Measurements from ENCODE around the gene AK5. TPM values are rescaled to one million over a fixed set of nuclear protein-coding genes. Genes with fewer than 3 reads are reported as not detected.

The AK5 gene
- total RNA-seq, 2 donors from 2014 or later: 4.4 to 7.2 TPM

DNA sequence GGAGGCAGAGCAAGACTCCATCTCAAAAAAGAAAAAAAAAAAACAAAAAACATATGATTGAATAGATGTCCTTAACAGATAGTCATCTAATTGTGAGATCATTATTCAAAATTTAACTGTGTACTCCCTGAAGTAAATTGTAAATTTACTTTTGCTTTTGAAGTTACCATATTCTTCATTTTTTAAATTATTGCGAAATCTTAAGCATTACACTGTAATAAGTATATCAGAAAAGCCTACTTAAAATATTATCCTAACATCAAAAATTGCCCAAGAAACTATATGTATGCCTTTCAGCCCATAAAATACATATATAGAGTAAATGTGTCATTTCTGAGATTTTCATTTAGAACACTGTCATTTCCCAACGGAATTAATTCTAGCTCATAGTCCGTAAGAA, 91.9 kb downstream of the AK5 start:
- no peak for DNase-seq
- Mint-ChIP-seq H3K4me3 (no peak overlapping the region), H3K27me3 (ENCODE audit: low read depth) (no peaks in the 10 kb centered on the region), H3K9me3 (no peaks in the 10 kb centered on the region), H3K27ac (no peak overlapping the region), H3K36me3 (ENCODE audit: insufficient read depth in 2 of 2) (no peaks in the 10 kb centered on the region), H3K4me1 (ENCODE audit: low read depth) (peaks cover 22% of the 10 kb centered on the region)
- no peak for ATAC-seq (replicated peaks in 1 of 2)

DNA sequence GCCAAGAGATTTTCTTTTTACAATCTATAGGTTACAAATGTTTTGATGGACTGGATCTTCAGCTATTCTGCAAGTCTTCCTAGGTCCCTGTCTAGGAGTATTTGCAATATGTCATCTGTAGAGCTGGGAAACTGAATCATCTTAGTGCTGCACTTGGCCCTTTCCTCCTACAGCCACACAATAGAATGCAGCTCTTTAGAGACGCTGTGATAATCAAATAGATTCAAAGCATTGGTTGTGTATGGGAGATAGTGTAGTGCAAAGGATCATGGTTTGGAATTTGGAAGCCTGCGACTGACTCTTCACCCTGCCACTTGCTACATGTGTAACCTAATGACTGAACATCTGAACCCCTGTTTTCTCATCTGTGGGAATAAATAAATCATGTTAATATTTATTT, 93.7 kb downstream of the AK5 start:
- Mint-ChIP-seq H3K27ac (no peak overlapping the region), H3K4me1 (ENCODE audit: low read depth) (peaks cover 24% of the 10 kb centered on the region), H3K27me3 (ENCODE audit: low read depth) (no peaks in the 10 kb centered on the region), H3K9me3 (no peaks in the 10 kb centered on the region), H3K4me3 (no peak overlapping the region), H3K36me3 (ENCODE audit: insufficient read depth in 2 of 2) (no peaks in the 10 kb centered on the region)
- no peak for DNase-seq
- no peak for ATAC-seq (replicated peaks in 1 of 2)

DNA sequence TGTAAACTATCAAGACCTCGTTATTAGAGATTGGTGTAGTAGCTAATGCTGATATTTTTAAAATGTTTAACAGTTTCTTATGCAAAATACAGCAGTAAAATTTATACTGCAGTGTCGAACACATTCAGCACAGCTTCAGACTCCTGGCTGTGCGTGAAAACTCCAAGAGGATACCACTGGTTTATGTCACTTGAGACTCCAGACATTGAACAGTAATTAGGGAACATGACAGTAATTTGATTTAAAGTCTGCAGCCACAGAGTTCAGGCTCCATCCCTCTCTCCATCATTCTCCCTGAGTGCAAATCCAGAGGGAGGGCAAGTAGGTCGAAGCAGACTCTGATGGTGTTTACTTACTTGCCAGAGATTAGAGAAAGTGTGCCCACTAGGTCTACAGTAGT, 94.2 kb downstream of the AK5 start:
- DNase-seq: no peak
- Mint-ChIP-seq H3K27me3 (ENCODE audit: low read depth) (no peaks in the 10 kb centered on the region), H3K4me1 (ENCODE audit: low read depth) (peaks cover 19% of the 10 kb centered on the region), H3K27ac (no peak overlapping the region), H3K4me3 (no peak overlapping the region), H3K9me3 (no peaks in the 10 kb centered on the region), H3K36me3 (ENCODE audit: insufficient read depth in 2 of 2) (no peaks in the 10 kb centered on the region)
- no peak for ATAC-seq (replicated peaks in 1 of 2)

DNA sequence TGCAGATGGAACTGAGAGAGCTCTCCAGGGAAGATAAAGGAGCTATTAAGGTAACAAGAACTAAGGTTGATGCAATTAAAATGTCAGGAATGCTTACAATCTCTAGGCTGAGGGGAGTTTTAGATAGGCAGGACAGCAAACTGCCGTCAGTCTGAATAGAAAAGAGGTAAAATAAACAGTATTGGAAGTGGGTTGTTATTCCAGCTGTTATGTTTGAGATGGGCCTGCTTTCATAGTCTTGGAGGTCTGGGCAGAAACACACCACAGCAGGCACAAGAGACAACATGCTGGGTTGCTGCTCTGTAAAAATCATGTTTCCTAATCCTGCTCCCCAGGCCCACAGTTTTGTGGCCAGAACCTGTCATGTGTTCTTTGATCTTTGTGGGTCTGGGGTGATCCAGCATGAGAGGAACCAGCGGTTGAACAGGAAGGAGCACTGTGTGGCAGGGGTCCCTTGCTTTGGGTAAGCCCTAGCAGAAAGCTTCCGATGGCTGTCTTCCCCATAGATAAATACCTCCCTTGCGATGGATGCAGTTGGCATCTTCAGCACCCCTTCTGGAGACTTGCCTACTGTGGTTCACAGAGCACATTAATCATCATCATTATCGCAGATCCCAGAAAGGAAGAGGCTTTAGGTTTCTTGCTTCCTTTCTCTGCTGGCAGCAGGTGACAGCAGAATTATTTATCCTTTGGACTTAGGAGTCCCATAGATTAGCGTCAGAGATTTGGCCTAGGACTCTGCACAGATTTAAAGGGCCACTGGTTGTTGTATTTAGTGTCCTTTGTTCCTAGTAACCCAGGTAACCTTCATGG, 97.1 kb downstream of the AK5 start:
- Mint-ChIP-seq H3K36me3 (ENCODE audit: insufficient read depth in 2 of 2) (no peaks in the 10 kb centered on the region), H3K27me3 (ENCODE audit: low read depth) (no peaks in the 10 kb centered on the region), H3K9me3 (no peaks in the 10 kb centered on the region), H3K4me1 (ENCODE audit: low read depth) (peaks cover 13% of the 10 kb centered on the region), H3K4me3 (no peak overlapping the region), H3K27ac (no peak overlapping the region)
- DNase-seq: no peak
- ATAC-seq (replicated peaks in 1 of 2): no peak

DNA sequence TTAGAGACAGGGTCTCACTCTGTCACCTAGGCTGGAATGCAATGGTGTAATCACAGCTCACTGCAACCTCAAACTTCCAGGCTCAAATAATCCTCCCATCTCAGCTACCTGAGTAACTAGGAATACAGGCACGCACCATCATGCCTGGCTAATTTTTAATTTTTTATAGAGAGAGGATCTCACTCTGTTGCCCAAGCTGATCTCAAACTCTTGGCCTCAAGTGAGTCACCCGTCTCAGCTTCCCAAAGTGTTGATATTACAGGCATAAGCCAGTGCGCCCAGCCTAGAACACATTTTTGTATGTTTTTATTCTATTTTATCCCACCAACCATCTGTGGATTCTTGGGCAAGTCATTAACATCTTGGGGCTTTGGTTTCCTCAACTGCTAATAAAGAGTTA, 100.5 kb downstream of the AK5 start:
- no peak overlapping the region for H3K4me3 Mint-ChIP-seq
- no peaks in the 10 kb centered on the region for H3K27me3 Mint-ChIP-seq (ENCODE audit: low read depth)
- no peak overlapping the region for H3K27ac Mint-ChIP-seq
- no peaks in the 10 kb centered on the region for H3K36me3 Mint-ChIP-seq (ENCODE audit: insufficient read depth in 2 of 2)
- peaks cover 18% of the 10 kb centered on the region for H3K4me1 Mint-ChIP-seq (ENCODE audit: low read depth)
- ATAC-seq (replicated peaks in 1 of 2) (no peak), DNase-seq (no peak)
- no peaks in the 10 kb centered on the region for H3K9me3 Mint-ChIP-seq

DNA sequence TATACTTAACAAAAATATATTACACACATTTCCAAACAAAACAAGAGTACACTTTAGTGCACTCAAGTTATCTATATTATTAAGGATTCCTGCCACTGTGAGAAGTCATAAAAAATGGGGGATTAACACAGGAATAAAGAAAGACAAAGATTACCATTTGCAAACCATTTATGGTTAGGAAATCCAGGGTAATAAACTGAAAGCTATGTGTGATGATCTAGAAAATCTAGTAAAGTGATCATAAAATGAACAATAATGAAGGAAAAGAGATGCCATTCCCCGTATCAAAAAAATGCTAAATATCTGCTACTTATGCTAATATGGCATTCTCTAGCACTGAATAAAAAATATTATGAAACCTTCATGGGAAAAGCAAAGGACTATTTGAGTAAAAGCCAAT, 101.4 kb downstream of the AK5 start:
- no peak for ATAC-seq (replicated peaks in 1 of 2)
- Mint-ChIP-seq H3K9me3 (no peaks in the 10 kb centered on the region), H3K36me3 (ENCODE audit: insufficient read depth in 2 of 2) (no peaks in the 10 kb centered on the region)

DNA sequence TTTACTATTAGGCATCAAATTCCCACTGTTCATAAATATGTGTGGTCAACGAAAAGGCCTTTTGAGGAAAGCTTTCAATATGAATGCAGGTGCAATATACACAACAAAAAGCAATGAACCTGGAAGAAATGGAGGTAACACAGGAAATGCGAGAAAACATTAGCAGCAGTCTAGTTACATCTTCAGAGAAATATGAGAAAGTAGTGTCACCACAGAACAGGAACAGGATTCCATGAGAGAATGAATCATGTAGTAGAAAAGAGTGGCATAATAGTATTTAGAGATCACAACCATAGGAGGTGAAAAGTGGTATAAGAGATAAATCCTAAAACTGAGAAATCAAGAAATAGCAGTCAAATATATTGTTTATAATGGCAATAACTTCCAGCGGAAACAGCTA, 103.7 kb downstream of the AK5 start:
- Mint-ChIP-seq H3K36me3 (ENCODE audit: insufficient read depth in 2 of 2) (no peaks in the 10 kb centered on the region), H3K4me3 (no peak overlapping the region), H3K9me3 (no peaks in the 10 kb centered on the region), H3K27me3 (ENCODE audit: low read depth) (no peaks in the 10 kb centered on the region), H3K27ac (no peak overlapping the region), H3K4me1 (ENCODE audit: low read depth) (peaks cover 14% of the 10 kb centered on the region)
- ATAC-seq (replicated peaks in 1 of 2) (no peak), DNase-seq (no peak)

More for the DNA sequence above, 101.4 kb downstream of the AK5 start:
- DNase-seq: no peak
- Mint-ChIP-seq H3K4me1 (ENCODE audit: low read depth) (peaks cover 22% of the 10 kb centered on the region), H3K27me3 (ENCODE audit: low read depth) (no peaks in the 10 kb centered on the region), H3K4me3 (no peak overlapping the region), H3K27ac (no peak overlapping the region)

DNA sequence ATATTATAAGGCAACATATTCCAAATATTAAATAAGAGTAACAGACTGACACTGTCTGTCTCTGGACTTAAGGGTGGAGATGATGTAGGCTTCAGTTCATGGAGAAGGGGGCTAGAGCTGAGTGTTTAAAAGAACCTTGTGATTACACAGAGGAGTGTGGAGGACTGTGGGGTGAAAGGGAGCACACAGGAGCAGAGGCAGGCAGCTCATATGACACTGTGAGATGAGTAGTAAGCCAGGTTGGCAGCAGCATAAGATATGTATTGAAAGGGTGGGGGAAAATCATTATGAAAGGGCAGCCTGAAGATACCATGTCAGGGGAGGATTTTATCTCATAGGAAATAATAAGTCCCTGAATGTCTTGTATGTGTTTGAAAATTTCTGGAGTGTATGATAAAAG, 104.5 kb downstream of the AK5 start:
- Mint-ChIP-seq H3K36me3 (ENCODE audit: insufficient read depth in 2 of 2) (no peaks in the 10 kb centered on the region), H3K27me3 (ENCODE audit: low read depth) (no peaks in the 10 kb centered on the region), H3K4me3 (no peak overlapping the region), H3K27ac (no peak overlapping the region), H3K4me1 (ENCODE audit: low read depth) (peaks cover 14% of the 10 kb centered on the region), H3K9me3 (no peaks in the 10 kb centered on the region)
- no peak for ATAC-seq (replicated peaks in 1 of 2)
- no peak for DNase-seq

DNA sequence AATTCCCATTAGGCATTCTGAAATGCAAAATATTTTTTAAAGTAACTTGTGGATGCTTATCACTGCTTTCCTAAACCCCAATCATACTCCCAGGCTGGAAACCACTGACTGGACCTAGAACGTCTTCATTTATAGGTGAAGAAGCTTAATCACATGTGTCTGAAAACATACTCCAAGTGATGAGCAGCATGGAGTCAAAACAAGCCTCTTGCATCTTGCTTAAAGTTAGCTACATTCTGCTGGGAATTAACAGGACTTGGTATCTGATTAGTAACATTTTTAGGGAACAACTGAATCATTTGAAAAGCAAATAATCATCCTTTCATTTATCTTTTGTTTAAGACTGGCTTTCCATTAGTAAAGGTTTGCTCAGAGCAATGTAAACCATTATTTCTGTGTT, 105.7 kb downstream of the AK5 start:
- no peaks in the 10 kb centered on the region for H3K36me3 Mint-ChIP-seq (ENCODE audit: insufficient read depth in 2 of 2)
- no peak for ATAC-seq (replicated peaks in 1 of 2)

DNA sequence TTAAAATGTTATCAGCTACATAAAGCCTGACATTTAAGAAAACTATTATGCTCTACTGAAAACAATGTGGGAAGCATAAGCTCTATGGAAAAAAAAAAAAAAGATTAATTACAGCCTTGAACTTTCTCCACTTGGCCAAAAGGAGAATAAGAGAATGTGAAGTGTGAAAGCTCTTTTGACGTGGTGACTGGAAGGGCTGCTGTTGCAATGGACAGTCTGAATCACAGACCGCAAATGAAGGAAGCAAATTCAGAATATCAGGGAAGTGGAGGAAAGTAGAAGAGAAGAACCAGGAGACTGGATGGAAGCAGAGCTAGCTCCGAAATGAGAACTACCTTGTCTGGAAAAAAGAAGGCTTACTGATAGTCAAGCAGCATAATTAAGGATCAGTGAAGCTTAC, 106.8 kb downstream of the AK5 start:
- ATAC-seq (replicated peaks in 1 of 2): no peak
- no peak for DNase-seq
- H3K9me3 Mint-ChIP-seq: no peaks in the 10 kb centered on the region

More for the DNA sequence above, 105.7 kb downstream of the AK5 start:
- H3K27me3 Mint-ChIP-seq (ENCODE audit: low read depth): no peaks in the 10 kb centered on the region
- DNase-seq: no peak
- H3K4me1 Mint-ChIP-seq (ENCODE audit: low read depth): peaks cover 14% of the 10 kb centered on the region
- H3K27ac Mint-ChIP-seq: no peak overlapping the region
- H3K9me3 Mint-ChIP-seq: no peaks in the 10 kb centered on the region
- H3K4me3 Mint-ChIP-seq: no peak overlapping the region

DNA sequence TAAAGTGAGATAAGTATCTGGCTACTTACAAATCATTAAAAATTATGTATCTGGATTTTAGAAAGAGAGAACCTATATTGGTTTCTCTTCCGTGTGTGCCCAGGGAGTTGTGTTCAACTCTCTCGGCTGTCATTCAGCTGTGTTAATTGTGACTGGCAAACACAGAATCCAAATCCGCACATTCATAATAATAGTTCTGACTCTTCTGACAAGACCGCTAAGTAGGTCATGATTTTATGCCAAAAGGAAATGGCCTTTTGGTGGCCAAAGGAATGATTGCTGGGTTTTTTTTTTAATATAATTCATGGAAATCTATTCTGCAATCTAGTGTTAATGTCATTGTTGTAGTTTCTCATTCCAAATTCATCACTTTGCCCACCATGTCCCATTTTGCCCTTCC, 110.7 kb downstream of the AK5 start:
- no peaks in the 10 kb centered on the region for H3K27me3 Mint-ChIP-seq (ENCODE audit: low read depth)
- H3K36me3 Mint-ChIP-seq (ENCODE audit: insufficient read depth in 2 of 2): no peaks in the 10 kb centered on the region
- peaks cover 9% of the 10 kb centered on the region for H3K4me1 Mint-ChIP-seq (ENCODE audit: low read depth)
- DNase-seq (no peak), ATAC-seq (replicated peaks in 1 of 2) (no peak)
- H3K9me3 Mint-ChIP-seq: no peaks in the 10 kb centered on the region
- H3K4me3 Mint-ChIP-seq: no peak overlapping the region
- H3K27ac Mint-ChIP-seq: no peak overlapping the region

More for the DNA sequence above, 106.8 kb downstream of the AK5 start:
- Mint-ChIP-seq H3K4me1 (ENCODE audit: low read depth) (peaks cover 14% of the 10 kb centered on the region), H3K27me3 (ENCODE audit: low read depth) (no peaks in the 10 kb centered on the region), H3K4me3 (peak overlapping the region in 1 of 2 donors; percentile 8), H3K27ac (no peak overlapping the region), H3K36me3 (ENCODE audit: insufficient read depth in 2 of 2) (no peaks in the 10 kb centered on the region)

DNA sequence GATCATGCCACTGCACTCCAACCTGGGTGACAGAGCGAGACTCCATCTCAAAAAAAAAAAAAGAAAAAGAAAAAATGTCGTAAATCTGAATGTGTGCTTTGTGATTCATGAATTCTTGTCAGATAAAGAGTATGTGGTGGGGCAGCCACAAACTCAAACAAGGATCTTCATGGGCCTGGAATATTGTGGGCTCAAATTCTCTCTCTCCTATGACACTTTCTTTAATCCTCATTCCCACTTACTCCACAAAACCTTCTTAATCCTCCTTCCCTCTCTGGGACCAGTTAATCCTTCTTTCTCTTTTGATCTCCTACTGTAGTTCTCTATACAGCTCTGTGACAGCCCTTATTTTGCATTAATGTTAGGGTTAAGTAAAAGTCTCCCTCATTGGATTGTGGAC, 112.3 kb downstream of the AK5 start:
- DNase-seq (no peak), ATAC-seq (replicated peaks in 1 of 2) (no peak)
- H3K27me3 Mint-ChIP-seq (ENCODE audit: low read depth): no peaks in the 10 kb centered on the region
- H3K4me3 Mint-ChIP-seq: no peak overlapping the region
- H3K27ac Mint-ChIP-seq: no peak overlapping the region
- no peaks in the 10 kb centered on the region for H3K4me1 Mint-ChIP-seq (ENCODE audit: low read depth)
- no peaks in the 10 kb centered on the region for H3K36me3 Mint-ChIP-seq (ENCODE audit: insufficient read depth in 2 of 2)
- no peaks in the 10 kb centered on the region for H3K9me3 Mint-ChIP-seq

DNA sequence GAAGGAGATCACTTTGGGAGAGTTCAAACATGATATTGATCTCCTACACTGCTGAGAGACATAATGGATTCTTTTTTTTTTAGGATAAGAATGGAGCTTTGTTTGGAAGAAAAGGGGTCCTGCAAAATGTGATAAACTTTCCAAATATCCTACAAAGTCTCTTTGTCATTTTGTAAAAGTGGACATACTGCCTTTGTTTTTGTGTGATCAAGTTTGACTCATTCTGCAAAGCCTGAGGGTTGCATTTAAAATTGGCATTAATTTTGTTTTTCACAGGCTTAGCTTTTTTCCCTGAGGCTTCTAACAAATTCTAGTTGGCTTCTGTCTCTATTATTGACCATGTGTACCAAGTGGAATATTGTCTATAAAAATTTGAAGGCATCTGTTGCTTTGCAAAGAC, 113.2 kb downstream of the AK5 start:
- Mint-ChIP-seq H3K4me1 (ENCODE audit: low read depth) (no peaks in the 10 kb centered on the region), H3K9me3 (no peaks in the 10 kb centered on the region), H3K36me3 (ENCODE audit: insufficient read depth in 2 of 2) (no peaks in the 10 kb centered on the region), H3K27ac (no peak overlapping the region), H3K27me3 (ENCODE audit: low read depth) (no peaks in the 10 kb centered on the region), H3K4me3 (no peak overlapping the region)
- ATAC-seq (replicated peaks in 1 of 2) (no peak), DNase-seq (no peak)

DNA sequence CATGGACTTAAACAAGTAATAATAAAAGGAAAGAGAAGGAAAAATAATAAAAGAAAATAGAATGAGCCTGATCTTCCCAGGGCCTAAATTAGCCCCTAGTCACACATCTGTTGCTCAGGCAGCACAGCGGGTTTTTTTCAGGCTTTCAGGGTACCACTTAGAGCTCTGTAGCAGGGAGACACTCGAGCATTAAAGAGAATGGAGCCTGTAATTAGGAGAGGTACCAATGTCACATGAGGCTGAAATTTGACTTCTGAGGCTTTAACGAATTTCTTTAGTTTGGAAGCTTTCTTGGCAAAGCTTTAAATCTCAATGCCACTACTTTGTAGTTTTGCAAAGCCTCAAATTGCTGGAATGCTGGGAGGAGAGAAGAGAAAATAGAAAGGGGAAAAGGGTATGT, 116.3 kb downstream of the AK5 start:
- no peak for ATAC-seq (replicated peaks in 1 of 2)
- no peak overlapping the region for H3K4me3 Mint-ChIP-seq
- H3K27me3 Mint-ChIP-seq (ENCODE audit: low read depth): no peaks in the 10 kb centered on the region
- H3K9me3 Mint-ChIP-seq: no peaks in the 10 kb centered on the region
- H3K27ac Mint-ChIP-seq: no peak overlapping the region
- DNase-seq: no peak
- no peaks in the 10 kb centered on the region for H3K4me1 Mint-ChIP-seq (ENCODE audit: low read depth)
- H3K36me3 Mint-ChIP-seq (ENCODE audit: insufficient read depth in 2 of 2): no peaks in the 10 kb centered on the region

Measured in activated T-cell treated with anti-CD3 and anti-CD28 coated beads, Interleukin-2, amount 50 U/mL, for 72 hours (primary cell).